DND-41 (cell line): Measurements from ENCODE around the gene BUB1.

Experiments used
- ATAC-seq: fragments of 200-7000 bp; cut with Tn5 transposase; 3 replicates; pipeline ENCODE4 v1.9.1; 2021; ENCODE audit warnings: low read depth; ENCODE audit not compliant: insufficient read depth
- DNase-seq: peaks from one replicate; pipeline ENCODE4 v3.0.0-alpha.2; 2020
- H2AFZ ChIP-seq: 2 replicates; pipeline ENCODE4 v1.6.0; 2012; ENCODE audit warnings: low read depth, low read length
- H3K27ac ChIP-seq: 2 replicates; pipeline ENCODE4 v1.5.1; 2012; ENCODE audit warnings: low read length, inconsistent platforms
- H3K27me3 ChIP-seq: fragments of 200-600 bp; sonication (generic); 2 replicates; pipeline ENCODE4 v1.6.0; 2012; ENCODE audit warnings: low read length, mild to moderate bottlenecking, inconsistent platforms; ENCODE audit not compliant: insufficient read depth, poor library complexity
- H3K36me3 ChIP-seq: 2 replicates; pipeline ENCODE4 v1.5.1; 2012; ENCODE audit warnings: low read length, inconsistent platforms; ENCODE audit not compliant: insufficient read depth
- H3K4me1 ChIP-seq: 2 replicates; pipeline ENCODE4 v1.5.1; 2012; ENCODE audit warnings: mild to moderate bottlenecking, low read length; ENCODE audit not compliant: insufficient read depth
- H3K4me2 ChIP-seq: 2 replicates; pipeline ENCODE4 v1.6.0; 2012; ENCODE audit warnings: mild to moderate bottlenecking, moderate library complexity, low read length, inconsistent platforms; ENCODE audit not compliant: insufficient read depth
- H3K4me3 ChIP-seq, 2 experiments: fragments of 200-600 bp in 1 of 2; shearing (Covaris generic) in 1 of 2; 2 replicates each; pipeline ENCODE4 v1.5.1; 2012 to 2016; ENCODE audit warnings: inconsistent platforms in 2 of 2, low read length in 2 of 2, mild to moderate bottlenecking in 2 of 2, low read depth in 1 of 2, moderate library complexity in 1 of 2
- H3K79me2 ChIP-seq: 2 replicates; pipeline ENCODE4 v1.6.0; 2012; ENCODE audit warnings: low read length, inconsistent platforms; ENCODE audit not compliant: insufficient read depth
- H3K9ac ChIP-seq: 2 replicates; pipeline ENCODE4 v1.6.0; 2012; ENCODE audit warnings: low read depth, mild to moderate bottlenecking, inconsistent platforms, low read length, moderate library complexity
- H3K9me3 ChIP-seq: 2 replicates; pipeline ENCODE4 v1.5.1; 2012; ENCODE audit warnings: low read length, moderate library complexity, mild to moderate bottlenecking, inconsistent platforms; ENCODE audit not compliant: insufficient read depth, severe bottlenecking
- H4K20me1 ChIP-seq: 2 replicates; pipeline ENCODE4 v1.6.0; 2012; ENCODE audit warnings: low read length; ENCODE audit not compliant: insufficient read depth
- EZH2 ChIP-seq: IDR thresholded peaks from 3 replicates; pipeline ENCODE4 v1.6.1; 2012; ENCODE audit warnings: borderline replicate concordance, low read depth, mild to moderate bottlenecking, moderate library complexity, low read length, inconsistent platforms; ENCODE audit not compliant: severe bottlenecking
- TF ChIP-seq, protein P1 (sequence below): IDR thresholded peaks from 2 replicates; pipeline ENCODE4 v1.5.1; 2012; ENCODE audit warnings: borderline replicate concordance, low read length, moderate library complexity, mild to moderate bottlenecking; ENCODE audit not compliant: poor library complexity, severe bottlenecking; ENCODE audit errors: extremely low read depth

BUB1 gene

DNA sequence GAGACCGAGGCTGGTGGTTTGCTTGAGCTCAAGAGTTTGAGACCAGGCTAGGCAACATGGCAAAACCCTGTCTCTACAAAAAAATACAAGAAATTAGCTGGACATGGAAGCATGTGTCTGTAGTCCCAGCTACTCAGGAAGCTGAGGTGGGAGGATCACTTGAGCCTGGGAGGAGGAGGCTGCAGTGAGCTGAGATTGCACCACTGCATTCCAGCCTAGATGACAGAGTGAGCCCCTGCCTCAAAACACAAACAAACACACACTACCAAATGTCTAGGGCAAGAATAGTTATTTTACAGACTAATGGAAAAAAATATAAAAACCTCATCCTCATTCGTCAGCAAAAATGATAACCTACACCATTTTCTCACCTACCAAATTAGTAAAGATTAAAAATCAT, 15.3 kb downstream of the BUB1 start:
- no peak overlapping the region for H2AFZ ChIP-seq
- H3K27me3 ChIP-seq: no peaks in the 10 kb centered on the region
- H3K36me3 ChIP-seq: peaks cover 99% of the 10 kb centered on the region
- no peak overlapping the region for H3K27ac ChIP-seq
- no peak for ATAC-seq
- peaks cover 8% of the 10 kb centered on the region; the same call in 1 of the 2 replicates for H4K20me1 ChIP-seq
- H3K79me2 ChIP-seq: peaks cover 85% of the 10 kb centered on the region
- H3K4me1 ChIP-seq: peaks cover 7% of the 10 kb centered on the region; the same call in 1 of the 2 replicates
- DNase-seq: no peak
- no peaks in the 10 kb centered on the region for H3K9me3 ChIP-seq
- no peak overlapping the region for H3K4me3 ChIP-seq
- no peak for TF ChIP-seq EZH2
- H3K9ac ChIP-seq: no peak overlapping the region
- no peak overlapping the region for H3K4me2 ChIP-seq

DNA sequence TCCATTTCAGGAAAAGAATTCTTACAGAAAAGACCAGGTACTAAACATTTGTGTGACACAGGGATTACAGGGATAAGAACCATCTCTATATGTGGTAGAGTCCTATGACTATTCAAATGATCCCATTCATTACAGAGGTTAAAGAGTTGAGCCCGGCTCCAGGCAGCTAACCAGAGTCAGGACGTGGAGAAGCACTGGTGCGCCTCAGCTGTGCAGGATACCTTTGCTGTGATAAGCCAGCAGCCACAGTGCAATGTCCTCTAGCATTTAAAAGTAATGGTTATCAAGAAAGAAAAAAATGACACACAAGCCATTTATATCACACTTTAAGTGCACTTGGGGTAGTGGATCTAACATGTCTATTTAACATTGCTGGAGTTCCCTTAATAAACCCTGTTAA, 17.3 kb downstream of the BUB1 start:
- H3K36me3 ChIP-seq: peaks cover 100% of the 10 kb centered on the region
- H3K4me1 ChIP-seq: peaks cover 3% of the 10 kb centered on the region; the same call in 1 of the 2 replicates
- ATAC-seq: no peak
- DNase-seq: no peak
- TF ChIP-seq, protein P1, sequence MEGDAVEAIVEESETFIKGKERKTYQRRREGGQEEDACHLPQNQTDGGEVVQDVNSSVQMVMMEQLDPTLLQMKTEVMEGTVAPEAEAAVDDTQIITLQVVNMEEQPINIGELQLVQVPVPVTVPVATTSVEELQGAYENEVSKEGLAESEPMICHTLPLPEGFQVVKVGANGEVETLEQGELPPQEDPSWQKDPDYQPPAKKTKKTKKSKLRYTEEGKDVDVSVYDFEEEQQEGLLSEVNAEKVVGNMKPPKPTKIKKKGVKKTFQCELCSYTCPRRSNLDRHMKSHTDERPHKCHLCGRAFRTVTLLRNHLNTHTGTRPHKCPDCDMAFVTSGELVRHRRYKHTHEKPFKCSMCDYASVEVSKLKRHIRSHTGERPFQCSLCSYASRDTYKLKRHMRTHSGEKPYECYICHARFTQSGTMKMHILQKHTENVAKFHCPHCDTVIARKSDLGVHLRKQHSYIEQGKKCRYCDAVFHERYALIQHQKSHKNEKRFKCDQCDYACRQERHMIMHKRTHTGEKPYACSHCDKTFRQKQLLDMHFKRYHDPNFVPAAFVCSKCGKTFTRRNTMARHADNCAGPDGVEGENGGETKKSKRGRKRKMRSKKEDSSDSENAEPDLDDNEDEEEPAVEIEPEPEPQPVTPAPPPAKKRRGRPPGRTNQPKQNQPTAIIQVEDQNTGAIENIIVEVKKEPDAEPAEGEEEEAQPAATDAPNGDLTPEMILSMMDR: no peak
- TF ChIP-seq EZH2: no peak
- H3K4me2 ChIP-seq: no peak overlapping the region
- H3K27ac ChIP-seq: no peak overlapping the region
- peaks cover 82% of the 10 kb centered on the region for H3K79me2 ChIP-seq
- no peak overlapping the region for H2AFZ ChIP-seq
- no peak overlapping the region for H3K4me3 ChIP-seq
- H3K9ac ChIP-seq: no peak overlapping the region
- H3K9me3 ChIP-seq: no peaks in the 10 kb centered on the region
- H4K20me1 ChIP-seq: peaks cover 8% of the 10 kb centered on the region; the same call in 1 of the 2 replicates
- no peaks in the 10 kb centered on the region for H3K27me3 ChIP-seq

DNA sequence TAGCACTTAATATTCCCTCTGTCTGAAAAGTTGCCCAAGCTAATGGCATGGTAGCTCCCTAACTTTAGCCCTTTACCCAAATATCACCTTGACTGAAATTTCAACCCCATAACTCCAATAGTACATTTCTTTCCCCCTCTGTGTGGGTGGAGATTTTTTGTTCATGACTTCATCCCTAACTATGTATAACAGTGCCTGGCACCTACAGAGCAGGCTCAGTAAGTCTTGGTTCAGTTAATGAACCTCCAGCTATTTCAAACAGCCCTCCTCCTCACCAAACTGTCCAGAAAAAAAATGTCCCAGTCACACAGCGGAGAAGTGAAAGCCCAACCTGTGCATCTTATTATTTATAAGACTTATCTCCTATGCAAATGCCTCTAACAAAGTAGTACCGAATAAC, 18.6 kb downstream of the BUB1 start:
- DNase-seq: no peak

DNA sequence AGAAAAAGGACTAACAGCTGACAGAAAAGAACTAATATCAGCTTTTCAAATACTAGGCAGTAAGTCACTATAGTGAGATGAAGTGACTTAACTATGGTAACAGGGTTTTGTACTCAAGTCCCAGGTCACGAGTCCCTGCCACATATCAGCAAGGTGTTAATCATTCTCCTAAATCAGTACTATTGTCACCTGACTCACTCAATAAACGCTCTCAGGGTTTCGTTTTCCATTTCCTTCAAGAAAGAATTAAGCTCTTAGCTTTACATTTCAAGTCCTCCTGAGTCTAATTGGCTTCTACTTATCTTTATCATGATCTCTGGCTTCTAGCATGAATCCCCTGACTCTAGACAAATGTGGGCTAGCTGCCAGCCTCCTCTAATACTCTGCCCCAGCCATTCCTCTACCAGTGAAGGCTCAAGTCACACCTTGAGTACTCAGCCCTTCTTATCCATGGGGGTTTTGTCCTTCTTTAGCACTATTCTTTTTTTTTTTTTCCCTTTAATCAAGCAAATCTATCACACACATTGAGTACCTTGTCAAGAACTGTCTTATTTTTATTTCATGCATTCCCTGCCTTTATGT, 20.0 kb downstream of the BUB1 start:
- H3K36me3 ChIP-seq: peaks cover 100% of the 10 kb centered on the region
- no peak overlapping the region for H2AFZ ChIP-seq
- H3K9me3 ChIP-seq: no peaks in the 10 kb centered on the region
- TF ChIP-seq, protein P1: no peak
- no peak for TF ChIP-seq EZH2
- no peak overlapping the region for H3K4me3 ChIP-seq
- DNase-seq (no peak), ATAC-seq (no peak; the same call in 2 of the 3 replicates)
- H4K20me1 ChIP-seq: peaks cover 4% of the 10 kb centered on the region; the same call in 1 of the 2 replicates
- peaks cover 72% of the 10 kb centered on the region for H3K79me2 ChIP-seq
- H3K4me1 ChIP-seq: peaks cover 3% of the 10 kb centered on the region; the same call in 1 of the 2 replicates
- no peak overlapping the region for H3K4me2 ChIP-seq
- H3K27me3 ChIP-seq: no peaks in the 10 kb centered on the region
- H3K9ac ChIP-seq: no peak overlapping the region
- peak overlapping the region; percentile 7; the same call in 1 of the 2 replicates for H3K27ac ChIP-seq

More for the DNA sequence above, 18.6 kb downstream of the BUB1 start:
- Histone ChIP-seq H3K79me2 (peaks cover 79% of the 10 kb centered on the region), H3K27ac (0 out of 2 replicates have a peak overlapping the region, but pooled peaks have one; percentile 26), H3K27me3 (no peaks in the 10 kb centered on the region), H2AFZ (no peak overlapping the region), H3K4me3 (no peak overlapping the region), H3K9me3 (no peaks in the 10 kb centered on the region), H4K20me1 (peaks cover 4% of the 10 kb centered on the region; the same call in 1 of the 2 replicates), H3K4me2 (no peak overlapping the region), H3K4me1 (peaks cover 3% of the 10 kb centered on the region; the same call in 1 of the 2 replicates), H3K36me3 (peaks cover 100% of the 10 kb centered on the region), H3K9ac (no peak overlapping the region)
- ATAC-seq: no peak
- TF ChIP-seq, protein P1: no peak
- no peak for TF ChIP-seq EZH2
